Stimulated activated CD4-positive, alpha-beta T cell treated with anti-CD3 and anti-CD28 coated beads, Interleukin-4, amount 100 ng/mL, for 48 hours (primary cell): ENCODE measurements around the gene OR6C75.
"Not testable (repeated sequence)": the region's sequence is repeated elsewhere in the genome, so short reads cannot be mapped to it uniquely, and the experiment has no call there.

Experiments used
- DNase-seq, 2 donors: peaks; one replicate each; pipeline ENCODE4 v3.0.0-alpha.2; 2020; ENCODE audit warnings: low read depth in 2 of 2

OR6C75 gene

DNA sequence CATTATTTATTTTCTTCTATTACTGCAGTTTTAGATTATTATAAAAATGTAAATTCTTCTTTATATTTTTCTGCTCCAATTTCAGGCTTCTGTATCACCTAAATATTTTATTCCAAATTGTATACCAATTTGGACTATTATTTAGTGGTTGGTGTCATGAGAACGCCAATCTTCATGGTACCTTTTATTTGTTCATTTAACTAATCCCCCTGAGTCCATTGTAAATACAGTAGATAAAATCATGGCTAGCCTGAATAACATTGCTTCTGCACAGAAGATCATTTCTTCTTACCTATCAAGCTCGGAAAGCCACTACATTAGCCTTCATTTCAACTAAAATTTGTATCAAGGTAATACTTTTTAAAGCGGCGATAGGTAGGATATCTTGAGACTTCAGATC lies at the start of gene OR6C75:
TSS of gene OR6C75 (plus strand) at position 301 of the 400 bp plus-strand sequence. CDS start 2,136 bp downstream, outside the sequence.
- DNase-seq: no peak

DNA sequence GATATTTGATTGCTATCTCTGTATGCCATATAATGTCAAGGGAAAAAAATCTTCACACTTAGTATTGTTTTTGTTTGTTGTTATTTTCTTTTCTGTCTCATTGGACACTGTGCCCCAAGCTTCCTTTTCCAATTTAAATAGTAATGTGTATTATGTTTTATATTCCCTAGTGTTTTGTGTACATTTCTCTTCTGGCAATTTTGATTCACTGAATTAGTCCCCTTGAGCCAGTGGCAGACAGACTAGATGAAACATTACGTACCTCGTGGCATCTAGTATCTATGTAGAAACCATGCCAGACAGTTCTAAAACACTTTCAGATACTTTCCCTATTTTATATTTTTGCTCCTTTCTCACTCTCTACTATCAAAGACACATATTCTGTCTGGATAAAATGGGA lies 48.7 kb upstream of the OR6C75 start, which contains the start of gene OR6C1:
TSS of gene OR6C1 (plus strand) at position 301 of the 400 bp plus-strand sequence. CDS start 6,257 bp downstream, outside the sequence.
- no peak for DNase-seq

DNA sequence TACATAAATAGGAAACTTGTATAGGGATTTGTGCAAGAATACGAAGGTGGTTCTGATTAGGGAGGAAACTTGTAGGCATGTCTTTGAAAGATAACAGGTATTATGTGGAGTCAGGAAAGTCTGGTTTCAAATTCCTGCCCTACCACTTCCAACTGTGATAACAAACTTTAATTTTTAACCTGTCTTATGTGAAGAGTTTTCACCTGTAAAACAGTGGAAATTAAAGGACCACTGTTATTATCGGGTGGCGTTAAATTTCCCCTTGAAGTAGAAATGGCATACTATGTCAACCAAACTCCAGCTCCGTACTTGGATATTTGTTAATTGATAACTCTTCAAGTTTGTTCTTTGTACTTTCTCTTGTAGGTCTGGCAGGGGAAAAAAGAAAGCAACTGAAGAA lies 42.6 kb upstream of the OR6C75 start:
- DNase-seq: no peak

DNA sequence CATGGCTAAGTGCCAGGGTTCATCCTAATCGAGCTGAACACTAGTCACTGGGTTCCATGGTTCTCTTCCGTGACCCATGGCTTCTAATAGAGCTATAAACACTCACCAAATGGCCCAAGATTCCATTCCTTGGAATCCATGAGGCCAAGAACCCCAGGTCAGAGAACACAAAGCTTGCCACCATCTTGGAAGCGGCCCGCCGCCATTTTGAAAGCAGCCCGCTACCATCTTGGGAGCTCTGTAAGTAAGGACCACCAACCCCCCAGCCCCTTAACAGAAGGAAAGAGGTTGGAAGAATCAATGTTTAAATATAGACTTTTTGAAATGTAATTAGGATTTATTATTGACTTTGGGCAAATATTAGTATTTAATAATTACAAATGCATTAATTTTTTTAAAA lies 37.0 kb upstream of the OR6C75 start:
- DNase-seq: not testable (repeated sequence)

DNA sequence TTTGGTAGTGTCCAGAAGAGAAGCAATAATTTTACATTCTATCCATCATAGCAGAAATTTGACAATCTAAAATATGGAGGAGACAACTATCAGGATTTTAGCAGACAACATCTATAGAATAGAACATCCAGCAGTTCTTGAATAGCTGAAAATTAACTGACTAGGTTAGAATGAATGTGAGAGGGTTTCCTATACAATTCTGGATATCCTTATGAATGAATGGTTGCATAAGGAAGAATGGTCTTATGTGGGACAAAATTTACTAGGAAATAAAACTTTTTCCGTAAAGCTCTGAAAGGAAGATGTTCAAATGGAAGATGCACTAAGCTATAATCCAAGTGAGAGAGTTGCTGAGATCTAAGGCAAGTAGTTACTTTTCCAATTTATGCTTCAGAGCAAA lies 32.3 kb upstream of the OR6C75 start, which contains the start of gene OR6C3:
TSS of gene OR6C3 (plus strand) at position 301 of the 400 bp plus-strand sequence. CDS start 955 bp downstream, outside the sequence.
- no peak for DNase-seq

DNA sequence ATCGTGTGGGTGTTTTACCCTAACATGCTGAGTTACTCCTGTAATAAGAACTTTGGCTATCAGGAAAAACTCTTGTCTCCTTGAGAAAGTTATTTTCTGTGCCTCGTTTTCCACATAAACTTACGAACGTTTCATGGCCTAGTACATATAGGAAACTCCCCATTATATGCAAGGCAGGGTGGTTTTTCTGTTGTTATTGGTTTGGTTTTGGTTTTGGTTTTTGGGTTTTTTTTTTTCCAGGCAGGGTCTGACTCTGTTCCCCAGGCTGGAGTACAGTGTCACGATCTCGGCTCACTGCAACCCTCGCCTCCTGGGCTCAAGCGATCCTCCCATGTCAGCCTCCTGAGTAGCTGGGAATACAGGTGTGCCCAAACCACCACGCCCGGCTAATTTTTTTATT lies 26.8 kb upstream of the OR6C75 start:
- no peak for DNase-seq

DNA sequence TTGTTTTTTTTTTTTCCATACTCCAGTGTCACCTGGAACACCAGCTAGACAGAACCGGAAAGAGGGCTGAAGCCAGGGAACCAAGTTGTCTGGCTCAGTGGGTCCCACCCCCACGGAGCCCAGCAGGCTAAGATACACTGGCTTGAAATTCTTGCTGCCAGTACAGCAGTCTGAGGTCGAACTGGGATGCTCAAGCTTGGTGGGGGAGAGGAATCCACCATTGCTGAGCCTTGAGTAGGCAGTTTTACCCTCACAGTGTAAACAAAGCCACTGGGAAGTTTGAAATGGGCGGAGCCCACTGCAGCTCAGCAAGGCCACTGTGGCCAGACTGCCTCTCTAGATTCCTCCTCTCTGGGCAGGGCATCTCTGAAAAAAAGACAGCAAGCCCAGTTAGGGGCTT lies 7.4 kb upstream of the OR6C75 start:
- not testable (repeated sequence) for DNase-seq

DNA sequence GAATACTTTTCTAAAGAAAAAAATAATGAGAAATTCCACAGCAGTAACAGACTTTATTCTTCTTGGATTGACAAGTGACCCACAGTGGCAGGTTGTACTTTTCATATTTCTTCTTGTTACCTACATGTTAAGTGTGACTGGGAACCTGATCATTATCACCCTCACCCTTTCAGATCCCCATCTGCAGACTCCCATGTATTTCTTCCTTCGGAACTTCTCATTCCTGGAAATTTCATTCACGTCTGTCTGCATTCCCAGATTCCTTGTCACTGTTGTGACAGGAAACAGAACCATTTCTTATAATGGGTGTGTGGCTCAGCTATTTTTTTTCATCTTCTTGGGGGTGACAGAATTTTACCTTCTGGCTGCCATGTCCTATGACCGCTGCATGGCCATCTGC lies 2.3 kb downstream of the OR6C75 start:
- DNase-seq: no peak

DNA sequence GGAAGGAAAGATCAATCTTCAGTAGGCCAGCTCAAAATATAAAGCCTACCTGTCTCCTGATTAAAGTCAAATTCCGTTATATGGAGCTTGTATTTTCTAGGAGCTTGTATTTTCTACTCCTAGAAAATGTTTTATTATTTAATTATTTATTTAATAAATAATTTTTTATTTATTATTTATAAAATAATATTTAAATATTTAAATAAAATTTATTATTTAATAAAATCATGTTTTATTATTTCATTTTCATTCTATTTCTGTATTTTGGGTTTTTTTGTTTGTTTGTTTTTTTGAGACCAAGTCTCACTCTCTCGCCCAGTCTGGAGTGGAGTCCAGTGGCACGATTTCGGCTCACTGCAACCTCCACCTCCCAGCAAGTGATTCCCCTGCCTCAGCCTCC lies 9.7 kb downstream of the OR6C75 start:
- DNase-seq: no peak

DNA sequence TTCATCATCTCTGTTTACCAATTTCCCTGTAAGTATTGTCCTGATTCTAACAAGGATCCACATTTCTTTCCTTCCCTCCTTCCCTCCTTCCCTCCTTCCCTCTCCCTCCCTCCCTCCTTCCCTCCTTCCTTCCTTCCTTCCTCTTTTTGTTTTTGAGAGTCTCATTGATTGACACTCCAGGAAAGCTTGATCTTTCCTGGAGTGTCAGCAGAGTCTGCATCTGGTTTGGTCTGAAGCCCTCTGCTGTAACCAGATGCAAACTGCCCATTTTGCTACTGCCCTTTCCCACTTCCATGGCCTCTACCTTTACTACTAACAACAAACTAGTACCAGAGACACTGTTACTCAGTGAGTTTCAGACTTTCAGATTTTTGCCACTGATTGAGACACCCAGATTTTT lies 23.1 kb downstream of the OR6C75 start:
- DNase-seq: no peak

DNA sequence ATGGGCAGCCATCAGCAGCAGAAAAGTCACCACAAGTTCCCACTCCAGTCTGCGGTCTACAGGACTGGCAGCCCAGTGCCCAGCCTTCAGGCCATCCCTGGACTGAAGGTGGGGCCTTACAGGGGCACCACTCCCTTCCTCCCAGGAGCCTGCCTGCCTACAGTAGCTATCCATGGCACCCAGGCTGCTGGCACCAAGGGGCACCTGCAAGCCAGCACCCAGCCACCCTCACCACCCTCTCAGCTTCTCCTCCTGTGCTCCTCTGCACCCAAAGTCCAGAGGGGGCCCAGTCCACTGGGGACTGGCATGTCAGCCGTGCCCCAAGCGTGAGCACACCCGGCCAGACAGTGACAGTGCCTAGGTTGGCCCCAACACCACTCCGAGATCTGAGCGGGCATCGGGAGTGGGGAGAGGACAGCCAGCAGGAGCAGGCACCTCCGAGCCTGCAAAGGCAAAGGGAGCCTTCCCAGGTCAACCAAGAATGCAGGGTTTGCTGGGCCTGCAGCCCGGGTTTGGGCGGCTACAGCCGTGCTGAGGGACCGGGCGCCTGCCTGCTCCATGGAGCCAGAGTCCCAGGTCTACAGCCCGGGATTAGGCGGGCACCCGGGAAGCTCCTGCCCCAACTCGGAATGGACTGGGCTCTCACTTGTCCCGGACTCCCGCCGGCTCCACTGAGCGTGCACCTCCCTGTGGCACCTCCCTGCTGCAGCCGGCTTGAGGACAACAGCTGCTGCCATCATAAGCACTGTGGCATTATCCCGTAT lies 29.4 kb downstream of the OR6C75 start:
- DNase-seq: no peak

DNA sequence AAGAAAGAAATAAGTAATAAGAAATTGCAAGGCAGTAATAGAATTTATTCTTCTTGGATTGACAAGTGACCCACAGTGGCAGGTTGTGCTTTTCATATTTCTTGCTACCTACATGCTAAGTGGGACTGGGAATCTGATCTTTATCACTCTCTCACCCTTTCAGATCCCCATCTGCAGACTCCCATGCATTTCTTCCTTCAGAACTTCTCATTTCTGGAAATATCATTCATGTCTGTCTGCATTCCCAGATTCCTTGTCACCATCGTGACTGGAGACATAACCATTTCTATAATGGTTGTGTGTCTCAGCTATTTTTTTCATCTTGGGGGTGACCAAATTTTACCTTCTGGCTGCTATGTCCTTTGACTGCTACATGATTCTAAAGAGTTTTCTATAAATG lies 33.6 kb downstream of the OR6C75 start:
- no peak for DNase-seq

DNA sequence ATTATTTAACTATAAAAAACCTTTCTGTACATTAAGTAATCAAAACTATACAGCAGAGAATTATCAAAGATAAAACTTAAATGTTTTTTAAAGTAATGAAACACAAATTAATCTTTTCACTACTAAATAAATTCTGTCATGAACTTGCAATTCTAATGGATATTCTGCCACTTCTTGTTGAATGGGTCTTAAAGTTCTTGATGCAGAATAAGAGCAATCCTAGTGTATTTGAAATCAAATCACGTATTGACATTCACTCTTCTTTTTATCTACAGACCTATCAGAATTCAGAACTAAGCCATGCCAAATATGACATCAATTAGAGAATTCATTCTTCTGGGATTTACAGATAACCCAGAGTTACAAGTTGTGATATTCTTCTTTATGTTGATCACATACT lies 37.5 kb downstream of the OR6C75 start, which contains the start of gene OR6C65:
TSS of gene OR6C65 (plus strand) at position 301 of the 400 bp plus-strand sequence. CDS start at position 301, 0 bp downstream.
- DNase-seq: no peak

DNA sequence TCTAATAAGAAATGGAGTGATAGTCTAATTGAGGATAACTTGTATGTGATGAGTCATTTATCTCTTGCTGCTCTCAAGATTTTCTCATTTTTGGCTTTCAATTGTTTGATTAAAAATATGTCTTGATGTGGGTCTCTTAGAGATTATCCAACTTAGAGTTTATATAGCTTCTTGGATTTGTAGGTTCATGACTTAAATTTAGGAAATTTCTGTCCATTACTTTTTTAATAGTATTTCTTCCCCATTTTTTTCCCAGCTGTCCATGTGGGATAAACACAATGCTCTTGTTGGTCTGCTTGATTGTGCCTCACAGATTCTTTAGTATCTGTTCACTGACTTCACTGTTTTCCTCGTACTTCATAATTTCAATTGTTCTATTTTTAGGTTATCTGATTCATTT lies 45.1 kb downstream of the OR6C75 start:
- no peak for DNase-seq

DNA sequence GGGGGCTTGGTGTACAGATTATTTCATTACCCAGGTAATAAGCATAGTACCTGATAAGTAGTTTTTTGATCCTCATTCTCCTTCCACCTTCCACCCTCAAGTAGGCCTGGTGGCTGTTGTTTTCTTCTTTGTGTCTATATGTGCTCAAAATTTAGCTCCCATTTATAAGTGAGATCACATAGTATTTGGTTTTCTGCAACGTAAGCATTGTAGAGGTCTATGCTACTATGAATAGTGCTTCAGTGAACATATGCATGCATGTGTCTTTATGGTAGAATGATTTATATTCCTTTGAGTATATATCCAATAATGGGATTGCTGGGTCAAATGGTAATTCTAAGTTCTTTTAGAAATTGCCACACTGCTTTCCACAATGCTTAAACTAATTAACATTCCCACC lies 46.4 kb downstream of the OR6C75 start:
- not testable (repeated sequence) for DNase-seq

DNA sequence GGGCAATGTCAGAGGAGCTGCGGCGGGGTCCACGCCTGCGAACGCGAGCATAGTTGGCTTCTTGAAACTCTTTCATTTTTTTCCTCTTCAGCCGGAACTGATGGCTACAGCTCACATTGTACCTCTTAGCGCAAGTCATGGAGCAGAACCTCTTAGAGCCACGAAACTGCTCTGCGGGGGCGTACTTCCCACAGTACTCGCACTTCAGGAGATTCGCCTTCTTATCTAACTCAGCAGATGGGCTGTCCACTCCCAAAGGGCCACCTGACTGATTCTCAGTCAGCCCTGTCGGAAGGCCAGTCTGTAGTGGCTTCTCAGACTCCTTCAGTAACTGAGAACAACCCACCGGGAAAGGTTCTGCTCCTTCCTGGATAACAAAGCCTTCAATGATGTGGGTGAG lies 49.4 kb downstream of the OR6C75 start:
- not testable (repeated sequence) for DNase-seq

DNA sequence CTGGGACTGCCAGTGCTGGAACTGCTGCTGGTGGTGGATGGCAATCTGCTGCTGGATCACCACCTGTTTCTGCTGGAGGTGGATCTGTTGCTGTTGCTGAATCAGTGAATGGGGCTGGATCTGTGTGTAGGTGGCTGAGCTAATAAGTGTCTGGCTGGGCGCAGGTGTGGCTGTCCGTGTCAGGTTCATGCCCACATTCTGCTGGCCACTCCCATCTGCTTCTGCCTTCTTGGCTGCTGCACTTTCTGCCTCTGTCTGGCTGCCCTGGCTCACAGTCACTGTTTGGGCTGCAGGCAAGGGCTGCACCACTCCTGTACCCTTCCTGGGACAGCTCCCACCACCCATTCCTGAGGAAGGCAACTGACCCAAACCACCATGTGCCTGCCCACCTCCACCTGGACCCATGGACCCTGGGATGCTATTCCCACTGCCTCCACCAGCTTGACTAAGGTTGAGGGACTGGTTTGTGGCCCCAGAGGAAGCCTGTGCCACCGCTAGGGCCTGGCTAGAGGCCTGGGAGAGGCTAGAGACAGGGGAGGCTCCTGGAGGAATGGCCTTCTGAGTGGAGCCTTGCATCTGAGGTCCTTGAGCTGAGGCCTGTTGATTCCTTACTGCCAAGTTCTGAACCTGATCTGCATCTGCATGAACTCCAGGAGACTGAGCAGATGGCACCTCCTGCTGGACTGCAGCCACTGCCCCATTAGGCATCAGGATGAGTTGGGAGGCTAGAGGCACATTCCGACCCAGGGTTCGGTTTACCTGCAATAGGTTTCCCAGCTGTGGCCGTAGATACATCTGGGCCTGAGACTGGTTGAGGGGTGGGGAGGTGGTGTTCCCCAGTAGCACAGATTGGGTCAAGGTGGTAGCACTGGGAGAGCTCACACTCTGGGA lies 51.0 kb downstream of the OR6C75 start:
- not testable (repeated sequence) for DNase-seq

DNA sequence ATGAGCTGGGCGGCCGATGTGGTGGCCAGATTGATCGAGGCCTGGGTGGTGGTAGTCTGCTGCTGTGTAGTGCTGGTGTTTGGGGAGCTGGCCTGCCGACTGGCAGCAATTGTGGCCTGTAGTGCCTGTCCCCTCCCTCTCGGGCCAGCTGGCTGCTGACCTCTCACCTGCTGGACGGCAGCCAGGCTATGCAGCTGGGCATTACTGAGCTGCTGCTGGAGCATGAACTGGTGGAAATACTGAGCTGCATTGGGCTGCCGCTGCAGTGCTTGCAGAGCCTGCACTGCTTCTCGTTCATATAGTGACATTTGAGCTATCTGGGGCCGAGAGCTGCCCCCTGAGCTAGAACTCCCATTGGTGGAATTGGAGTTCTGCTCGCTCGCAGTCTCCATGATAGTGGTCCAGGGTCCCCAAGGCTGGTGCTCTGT lies 51.6 kb downstream of the OR6C75 start:
- not testable (repeated sequence) for DNase-seq

DNA sequence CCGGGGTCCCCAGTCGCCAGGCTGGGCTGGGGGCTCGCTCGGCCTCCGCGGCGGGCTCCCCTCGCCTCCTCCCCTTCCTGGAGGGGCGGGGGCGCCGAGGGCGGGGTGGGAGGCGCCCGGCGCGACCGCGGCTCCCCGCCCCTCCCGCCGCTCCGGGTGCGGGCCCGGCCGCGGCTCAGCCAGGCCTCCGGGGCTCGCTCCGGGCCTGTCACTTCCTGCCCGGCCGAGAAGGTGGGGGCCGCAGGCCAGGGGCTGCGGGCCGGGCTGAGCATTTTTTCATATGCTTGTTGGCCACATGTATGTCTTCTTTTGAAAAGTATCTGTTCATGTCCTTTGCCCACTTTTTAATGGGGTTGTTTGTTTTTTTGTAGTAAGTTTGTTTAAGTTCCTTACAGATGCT lies 52.1 kb downstream of the OR6C75 start:
- not testable (repeated sequence) for DNase-seq

DNA sequence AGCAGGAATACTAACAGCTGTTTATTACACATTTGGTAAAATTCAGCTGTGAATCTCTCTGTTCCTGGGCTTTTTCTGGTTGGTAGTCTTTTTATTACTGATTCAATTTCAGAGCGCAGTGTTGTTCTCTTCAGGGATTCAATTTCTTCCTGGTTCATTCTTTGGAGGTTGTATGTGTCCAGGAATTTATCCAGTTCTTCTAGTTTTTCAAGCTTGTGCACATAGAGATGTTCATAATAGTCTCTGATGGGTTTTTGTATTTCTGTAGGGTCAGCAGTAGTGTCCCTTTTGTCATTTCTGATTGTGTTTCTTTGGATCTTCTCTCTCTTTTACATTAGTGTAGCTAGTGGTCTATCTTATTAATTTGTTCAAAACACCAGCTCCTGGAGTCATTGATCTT lies 54.2 kb downstream of the OR6C75 start:
- no peak for DNase-seq
